ENCODE measurements around the gene TRIM2.

Gene TRIM2

GRCh38 chr4:153248641-153249198, 44.5 kb downstream of the TRIM2 start:
- DNase-seq (ENCODE audit: low read depth in 2 of 2): no peak

GRCh38 chr4:153249199-153250041, 45.2 kb downstream of the TRIM2 start:
- DNase-seq (ENCODE audit: low read depth in 2 of 2): no peak

- DNase-seq (ENCODE audit: low read depth in 2 of 2): no peak
These were observed 47.9 kb downstream of the TRIM2 start for GRCh38 chr4:153252122-153252521.

DNA sequence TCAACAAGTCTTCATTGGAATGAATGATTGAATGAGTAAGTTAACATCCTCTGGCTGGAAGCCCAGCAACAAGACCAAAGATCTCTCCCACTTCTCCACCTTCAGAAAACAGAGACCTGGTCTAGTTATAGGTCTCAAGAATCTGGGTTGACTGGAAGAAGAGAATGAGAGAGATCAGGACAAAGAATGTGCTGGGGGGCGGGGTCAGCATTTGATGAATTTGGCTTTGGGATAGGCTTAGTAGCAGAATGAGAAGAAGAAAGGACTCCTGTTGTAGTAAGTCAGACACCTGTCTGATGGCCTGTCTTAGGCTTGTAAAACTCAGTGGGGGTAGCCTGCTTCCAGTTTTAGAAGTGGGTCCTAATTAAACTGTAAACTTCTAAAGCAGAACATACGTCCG, 51.0 kb downstream of the TRIM2 start:
- no peak for DNase-seq (ENCODE audit: low read depth in 2 of 2)

DNA sequence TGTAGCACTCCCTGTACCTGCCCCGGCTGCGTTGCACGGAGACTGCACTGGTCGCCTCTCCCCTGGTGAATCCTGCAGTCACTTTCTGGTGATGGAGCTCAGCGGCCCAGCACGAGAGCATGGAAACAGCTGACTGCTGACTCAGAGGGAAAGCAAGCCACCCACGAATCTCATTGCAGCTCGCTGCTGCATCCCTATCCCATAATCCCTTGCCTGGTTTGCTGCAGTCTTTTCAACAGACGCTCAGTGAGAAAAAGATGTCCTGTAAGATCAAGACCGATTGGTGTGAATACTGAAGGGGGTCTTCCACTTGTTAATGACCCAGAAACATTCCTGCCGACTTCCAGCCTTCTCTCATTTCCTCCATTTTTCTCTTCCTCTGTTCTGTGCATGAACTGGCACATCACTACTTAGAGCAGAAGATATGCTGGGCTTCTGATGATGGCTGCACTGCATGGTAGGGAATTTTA, 52.9 kb downstream of the TRIM2 start:
- DNase-seq (ENCODE audit: low read depth in 2 of 2): no peak

DNA sequence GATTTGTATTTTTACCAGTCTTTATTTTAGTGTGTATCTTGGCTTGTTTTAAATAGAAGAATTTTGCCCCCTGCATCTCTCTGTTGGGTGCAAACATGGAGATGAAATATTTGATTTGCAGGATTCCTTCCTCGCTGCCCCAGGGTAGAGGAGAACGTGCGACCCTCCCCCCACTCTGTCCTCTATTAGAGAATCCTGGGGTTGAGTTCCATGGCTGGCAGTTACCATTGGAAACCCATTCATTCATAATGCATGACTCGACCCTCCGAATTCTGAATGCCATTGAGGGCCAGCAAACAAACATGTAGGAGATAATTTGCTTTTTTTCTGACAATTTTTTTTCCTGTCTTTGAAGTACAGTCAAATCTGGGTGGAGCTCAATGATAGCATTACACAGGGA, 53.7 kb downstream of the TRIM2 start:
- no peak for DNase-seq (ENCODE audit: low read depth in 2 of 2)

DNA sequence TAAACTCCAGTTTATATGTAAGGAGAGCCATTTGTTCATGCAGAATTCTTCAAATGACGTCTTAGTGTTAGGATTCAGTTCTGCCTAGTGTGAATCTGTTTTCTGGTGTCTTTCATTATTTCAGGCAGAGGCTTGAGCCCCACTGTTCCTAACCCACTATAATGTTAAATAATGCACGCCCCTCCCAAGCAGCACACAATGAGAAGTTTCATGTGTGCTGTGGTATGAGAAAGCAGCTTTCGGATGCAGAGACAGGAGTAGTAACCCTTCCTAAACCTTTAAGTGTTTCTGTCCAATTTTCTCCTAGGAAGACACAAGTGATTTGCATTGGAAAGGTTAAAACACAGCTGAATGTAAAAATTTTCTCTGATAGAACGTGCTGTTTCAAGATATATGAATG, 54.5 kb downstream of the TRIM2 start:
- no peak for DNase-seq (ENCODE audit: low read depth in 2 of 2)

GRCh38 chr4:153259661-153260060, 55.4 kb downstream of the TRIM2 start:
- no peak for DNase-seq (ENCODE audit: low read depth in 2 of 2)

DNA sequence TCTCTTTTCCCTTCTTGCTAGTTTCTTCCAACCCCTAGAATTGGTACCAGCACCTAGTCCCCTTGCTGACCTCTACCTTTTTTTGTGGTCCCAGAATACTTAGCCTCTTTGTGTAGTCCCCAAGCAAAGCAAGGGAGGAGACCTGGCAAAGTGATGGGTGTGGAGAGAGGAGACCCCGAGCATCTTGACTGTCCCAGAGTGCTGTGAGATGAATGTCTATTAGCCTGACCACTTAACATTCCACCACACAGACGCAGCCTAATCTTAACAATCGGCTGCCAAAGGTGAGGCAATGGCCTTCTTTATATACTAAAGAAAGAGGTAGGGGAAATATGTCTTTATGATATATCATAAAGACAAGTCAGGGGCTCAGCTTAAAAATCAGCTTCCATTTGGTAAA, 55.9 kb downstream of the TRIM2 start:
- DNase-seq (ENCODE audit: low read depth in 2 of 2): no peak

DNA sequence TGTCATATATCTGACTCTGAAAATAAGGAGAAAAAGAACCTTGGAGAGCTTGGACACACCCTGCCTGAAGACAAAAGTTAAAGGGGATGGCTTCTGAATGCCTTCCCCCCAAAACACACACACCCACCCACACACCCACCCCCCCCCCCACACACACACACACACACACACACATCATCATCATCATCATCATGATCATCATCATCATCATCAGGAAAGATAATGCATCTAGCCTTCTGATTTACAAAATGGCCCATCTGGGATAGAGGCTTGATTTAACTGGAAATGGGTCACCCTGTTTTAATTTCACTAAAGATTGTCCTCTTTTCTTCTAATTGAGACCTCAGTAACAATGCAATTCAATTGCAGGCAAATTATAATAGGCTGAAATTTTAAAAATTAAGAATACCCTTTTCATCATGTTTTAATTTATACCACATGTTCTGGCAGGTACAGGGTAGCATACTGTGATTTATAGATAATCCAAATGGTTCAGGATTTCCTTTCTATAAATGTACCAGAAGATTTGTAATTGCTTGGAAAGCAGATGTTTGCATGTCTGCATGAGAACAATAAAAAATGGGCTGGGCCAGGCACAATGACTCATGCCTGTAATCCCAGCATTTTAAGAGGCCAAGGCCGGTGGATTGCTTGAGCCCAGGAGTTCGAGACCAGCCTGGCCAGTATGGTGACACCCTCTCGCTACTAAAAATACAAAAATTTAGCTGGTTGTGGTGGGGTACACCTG, 56.5 kb downstream of the TRIM2 start:
- DNase-seq (ENCODE audit: low read depth in 2 of 2): peak; percentile 63 to 65

DNA sequence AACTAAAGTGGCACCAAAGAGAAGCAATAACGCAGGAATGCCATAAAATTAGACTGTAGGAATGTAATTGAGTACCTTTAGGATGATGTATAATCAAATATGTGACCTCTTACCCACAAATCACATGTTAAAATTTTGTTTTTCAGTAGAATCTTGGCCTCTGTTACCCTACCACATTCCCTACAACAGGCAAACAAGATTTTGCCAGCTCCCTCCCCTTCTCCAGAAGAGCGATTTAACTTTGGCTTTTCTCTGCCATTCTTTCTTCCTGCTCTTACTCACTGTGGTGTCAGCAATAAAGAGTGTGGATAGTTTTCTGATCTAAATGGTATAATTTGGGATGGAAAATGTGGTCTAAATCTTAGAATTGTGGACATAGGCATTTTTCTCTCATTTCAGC, 57.2 kb downstream of the TRIM2 start:
- no peak for DNase-seq (ENCODE audit: low read depth in 2 of 2)

DNA sequence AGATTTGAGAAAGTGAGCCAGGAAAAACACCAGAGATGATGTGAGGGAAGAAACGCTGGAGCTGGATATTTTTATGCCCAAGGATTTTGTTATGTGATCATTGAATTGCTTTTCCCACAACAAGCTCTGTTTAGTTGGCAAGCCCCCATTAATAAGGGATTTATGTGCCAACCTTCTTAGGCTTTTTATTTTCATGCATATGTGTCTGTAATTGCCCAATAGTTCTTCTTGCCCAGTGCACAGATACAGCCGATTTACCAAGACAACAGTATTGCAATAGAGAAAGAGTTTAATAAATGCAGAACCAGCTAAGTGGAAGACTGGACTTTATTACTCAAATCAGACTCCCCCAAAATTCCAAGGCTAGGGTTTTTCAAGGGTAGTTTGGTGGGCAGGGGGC, 57.7 kb downstream of the TRIM2 start:
- no peak for DNase-seq (ENCODE audit: low read depth in 2 of 2)

- DNase-seq (ENCODE audit: low read depth in 2 of 2): no peak
These were observed 61.2 kb downstream of the TRIM2 start for GRCh38 chr4:153265306-153266047.

- no peak for DNase-seq (ENCODE audit: low read depth in 2 of 2)
These were observed 62.7 kb downstream of the TRIM2 start for GRCh38 chr4:153266988-153267387.

DNA sequence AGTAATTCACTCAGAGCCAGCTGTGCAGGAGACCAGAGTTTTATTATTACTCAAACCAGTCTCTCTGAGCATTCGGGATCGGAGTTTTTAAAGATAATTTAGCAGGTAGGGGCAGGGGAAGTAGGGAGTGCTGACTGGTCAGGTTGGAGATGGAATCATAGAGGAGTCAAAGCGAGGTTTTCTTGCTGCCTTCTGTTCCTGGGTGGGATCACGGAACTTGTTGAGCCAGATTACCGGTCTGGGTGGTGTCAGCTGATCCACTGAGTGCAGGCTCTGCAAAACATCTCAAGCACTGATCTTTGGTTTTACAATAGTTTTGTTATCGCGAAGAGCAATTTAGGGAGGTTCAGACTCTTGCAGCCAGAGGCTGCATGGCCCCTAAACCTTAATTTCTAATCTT, 63.6 kb downstream of the TRIM2 start:
- DNase-seq (ENCODE audit: low read depth in 2 of 2): no peak

DNA sequence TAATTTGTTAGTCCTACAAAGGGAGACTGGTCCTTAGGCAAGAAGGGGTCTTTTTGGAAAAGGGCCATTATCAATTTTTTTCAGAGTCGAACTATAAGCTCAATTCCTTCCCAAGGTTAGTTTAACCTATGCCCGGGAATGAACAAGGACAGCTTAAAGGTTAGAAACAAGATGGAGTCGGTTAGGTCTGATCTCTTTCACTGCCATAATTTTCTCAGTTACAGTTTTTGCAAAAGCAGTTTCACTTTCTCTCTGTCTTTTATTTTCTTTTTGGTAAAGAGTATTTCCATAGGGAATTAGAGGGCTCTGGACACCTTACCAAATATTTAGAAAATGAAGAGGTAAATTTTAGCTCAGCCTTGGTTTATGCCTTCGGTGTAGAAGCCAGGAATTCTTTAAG, 64.1 kb downstream of the TRIM2 start:
- no peak for DNase-seq (ENCODE audit: low read depth in 2 of 2)

DNA sequence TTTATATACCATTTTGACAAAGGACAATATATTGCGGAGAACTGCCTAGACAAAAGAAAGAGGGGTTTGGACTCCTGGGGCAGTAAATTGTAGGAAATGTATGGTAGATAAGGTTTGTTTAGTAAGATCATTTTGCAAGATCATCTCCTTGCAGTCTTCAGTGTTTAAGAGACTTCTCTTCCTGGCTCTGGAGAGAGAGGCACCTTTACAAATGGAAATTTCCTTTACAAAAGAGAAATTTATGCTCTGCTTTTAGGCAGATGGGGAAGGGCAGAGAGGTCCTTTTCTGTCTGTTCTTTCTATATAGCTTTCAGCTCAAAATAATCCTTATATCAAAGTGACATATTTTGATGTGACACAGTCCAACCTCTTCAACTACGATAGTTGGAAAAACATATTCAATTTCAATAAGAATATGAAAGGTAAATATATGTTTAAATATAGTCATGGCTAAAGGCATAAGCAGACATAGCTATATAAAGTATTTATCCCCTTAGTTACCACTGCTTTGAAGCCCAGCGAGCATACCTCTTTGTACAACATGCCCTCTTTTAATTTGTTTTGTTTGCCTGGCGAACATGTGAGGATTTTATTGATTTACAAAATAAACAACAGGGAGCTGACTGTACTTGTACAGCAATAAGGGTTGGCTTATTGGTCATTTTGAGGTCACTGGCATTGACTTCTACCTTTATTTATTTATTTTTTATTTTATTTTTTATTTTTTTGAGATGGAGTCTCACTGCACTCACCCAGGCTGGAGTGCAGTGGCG, 65.2 kb downstream of the TRIM2 start:
- no peak for DNase-seq (ENCODE audit: low read depth in 2 of 2)

- no peak for DNase-seq (ENCODE audit: low read depth in 2 of 2)
These were observed 66.1 kb downstream of the TRIM2 start for GRCh38 chr4:153270361-153270760.

GRCh38 chr4:153271820-153272219, 67.6 kb downstream of the TRIM2 start:
- no peak for DNase-seq (ENCODE audit: low read depth in 2 of 2)

DNA sequence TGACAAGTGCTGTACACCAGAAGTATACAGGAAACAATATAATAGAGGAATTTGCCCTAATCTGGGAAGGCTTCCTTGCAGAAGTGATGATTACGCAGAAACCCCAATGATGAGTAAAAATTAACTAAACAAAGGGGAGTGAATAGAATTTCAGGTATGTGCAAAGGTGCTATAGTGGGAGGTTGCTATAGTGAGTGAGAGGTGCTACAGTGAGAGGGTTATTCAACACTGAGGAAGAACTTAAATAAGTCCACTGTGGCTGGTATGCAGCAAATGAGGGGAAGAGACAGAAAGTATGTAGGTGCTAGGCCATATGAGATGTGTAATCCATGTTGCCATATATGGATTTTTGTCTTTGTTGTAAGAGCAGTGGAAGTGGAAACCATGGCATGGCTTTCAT, 69.5 kb downstream of the TRIM2 start:
- DNase-seq (ENCODE audit: low read depth in 2 of 2): no peak

DNA sequence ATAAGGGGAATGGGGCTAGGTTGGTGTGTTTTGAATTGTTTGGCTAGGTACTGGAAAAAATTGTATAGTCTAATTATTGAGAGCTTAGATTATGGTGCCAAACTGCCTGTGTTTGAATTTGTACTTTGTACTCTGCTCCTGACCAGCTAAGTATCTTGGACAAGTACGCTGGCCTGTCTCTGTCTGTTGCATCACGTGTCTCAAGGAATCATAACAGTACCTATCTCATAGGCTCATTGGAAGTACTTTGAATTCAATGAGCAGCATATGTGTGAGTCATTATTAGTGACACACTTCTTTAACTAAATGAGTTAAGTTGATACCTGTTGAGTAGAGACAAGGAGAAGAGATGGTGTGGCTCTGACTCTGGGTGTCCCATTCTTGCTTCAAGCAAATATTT, 70.7 kb downstream of the TRIM2 start:
- no peak for DNase-seq (ENCODE audit: low read depth in 2 of 2)

Measured in fibroblast of skin of left quadriceps (primary cell).